Pancreas (tissue), 10 donors: Measurements from ENCODE around the gene THSD7B. TPM values are rescaled to one million over a fixed set of nuclear protein-coding genes. Genes with fewer than 3 reads are reported as not detected.

Source experiments
- ATAC-seq, 4 donors: fragments of 200-7000 bp; cut with Tn5 transposase; one replicate each; pipeline versions ENCODE4 v1.8.0 to v1.9.1; 2020; ENCODE audit warnings: mild to moderate bottlenecking in 4 of 4, moderate library complexity in 4 of 4
- DNase-seq, 6 donors: peaks; one replicate each; pipeline ENCODE4 v3.0.0-alpha.2; 2020
- FAIRE-seq: peaks from 2 replicates; lab custom pipeline; 2012; peaks lifted over from hg19 to GRCh38; lab: Jason Lieb, UNC
- H3K27ac ChIP-seq, 4 donors: fragments of 200-600 bp; sonication (generic); 1 replicate in 3 of 4; 2 replicates in 1 of 4; pipeline versions ENCODE4 v1.5.0 to v1.8.0; 2020
- H3K27me3 ChIP-seq, 4 donors: fragments of 200-600 bp; one replicate each; pipeline ENCODE4 v1.8.0; 2021
- H3K36me3 ChIP-seq, 3 donors: fragments of 200-600 bp; sonication (generic) in 1 of 3; one replicate each; pipeline versions ENCODE4 v1.5.0 to v1.8.0; 2020 to 2021
- H3K4me1 ChIP-seq, 3 donors: fragments of 200-600 bp; one replicate each; pipeline ENCODE4 v1.8.0; 2021
- H3K4me3 ChIP-seq, 4 donors: fragments of 200-600 bp; sonication (generic) in 2 of 4; one replicate each; pipeline versions ENCODE4 v1.5.0 to v1.8.0; 2020 to 2021
- H3K9me3 ChIP-seq, 4 donors: fragments of 200-600 bp; one replicate each; pipeline ENCODE4 v1.8.0; 2021
- CTCF ChIP-seq, 4 donors: fragments of 200-600 bp; sonication (generic) in 3 of 4; IDR thresholded peaks; one replicate each; pipeline versions ENCODE4 v1.5.0 to v1.8.0; 2021; ENCODE audit warnings: antibody characterized with exemption in 4 of 4
- WGBS, 2 donors: extraction: QIAGEN DNeasy Blood & Tissue Kit; methylation state at CpG; one replicate each; pipeline ENCODE4 v1.1.7; 2013; 5-methylcytosine and 5-hydroxymethylcytosine counted together
- intact Hi-C, 3 donors: fragments of 100-400 bp; cut with DNase I; formaldehyde crosslinking; loops; one replicate each; pipeline versions ENCODE4 v1.11.1 to v1.14.2; 2022
- polyA plus RNA-seq, 2 donors: library from polyadenylated mRNA; stranded (reverse); fragments of 200-250 nt; gene quantifications; one replicate each; pipeline ENCODE4 v1.2.3, GENCODE V29; 2013
- total RNA-seq, 6 donors: library from RNA; stranded (reverse); fragmentation: NEBNext Ultra II Directional in 4 of 6; extraction: Animal tissue kit (Norgen Biotek cat#: 25700) in 4 of 6; gene quantifications; one replicate each; pipeline versions ENCODE4 v1.2.1 to v1.2.4, GENCODE V29; 2021 to 2023
- donor health status: healthy with polysubstance abuse.
- donor health status: DM: no; HTN: no; CAD: no; lungs with moderate emphysema.
- donor health status: DM: no; HTN: no; CAD: no.
- donor health status: control.
- donor health status: control.
- donor health status: Bipolar disorder and iron deficiency.
- donor health status: DM: yes; HTN: yes; CAD: no.
- donor health status: DM: no; HTN: no; CAD: no.
- donor health status: DM: no; HTN: no; CAD: no.
- donor health status: DM: yes; HTN: yes; CAD: no.

The THSD7B gene
- total and polyA plus RNA-seq, 8 donors, result 0.02 to 0.18 (median 0.07) TPM; not detected in 4

- Histone ChIP-seq H3K27ac (no peak overlapping the region), H3K4me1 (no peaks in the 10 kb centered on the region), H3K36me3 (no peaks in the 10 kb centered on the region), H3K9me3 (no peaks in the 10 kb centered on the region), H3K27me3 (no peaks in the 10 kb centered on the region), H3K4me3 (no peak overlapping the region)
- WGBS, 2 donors, result 32 to 48% methylated on average over 2 of the region's 2 CpGs
- TF ChIP-seq CTCF (IDR thresholded peaks at IDR 0.05), result no peak
- intact Hi-C loops, result no loop called here
- DNase-seq (no peak), ATAC-seq (no peak), FAIRE-seq (no peak)
Measured at GRCh38 chr2:137180012-137180411, 414.7 kb downstream of the THSD7B start.

- FAIRE-seq, result no peak
- intact Hi-C loops, result no loop called here
- no peaks in the 10 kb centered on the region for H3K36me3 ChIP-seq
- H3K9me3 ChIP-seq, result no peaks in the 10 kb centered on the region
- no peaks in the 10 kb centered on the region for H3K4me1 ChIP-seq
- ATAC-seq, result peak in 1 of 4 donors; percentile 64
- H3K27ac ChIP-seq, result no peak overlapping the region
- WGBS, 2 donors, result 51 to 62% methylated on average over 1 of the region's 1 CpG
- no peaks in the 10 kb centered on the region for H3K27me3 ChIP-seq
- no peak for TF ChIP-seq CTCF (IDR thresholded peaks at IDR 0.05)
- H3K4me3 ChIP-seq, result no peak overlapping the region
- no peak for DNase-seq
Measured at GRCh38 chr2:137181370-137181769, 416.0 kb downstream of the THSD7B start.

GRCh38 chr2:137182071-137182470 is 416.7 kb downstream of the THSD7B start:
- no peak overlapping the region for H3K4me3 ChIP-seq
- no peaks in the 10 kb centered on the region for H3K9me3 ChIP-seq
- ATAC-seq (no peak), FAIRE-seq (no peak), DNase-seq (no peak)
- H3K4me1 ChIP-seq, result no peaks in the 10 kb centered on the region
- H3K27me3 ChIP-seq, result no peaks in the 10 kb centered on the region
- H3K36me3 ChIP-seq, result no peaks in the 10 kb centered on the region
- TF ChIP-seq CTCF (IDR thresholded peaks at IDR 0.05), result no peak
- WGBS, 2 donors, result 53 to 69% methylated on average over 3 of the region's 3 CpGs
- no peak overlapping the region for H3K27ac ChIP-seq
- intact Hi-C loops, result no loop called here

GRCh38 chr2:137183206-137183898 is 418.0 kb downstream of the THSD7B start:
- Histone ChIP-seq H3K27me3 (no peaks in the 10 kb centered on the region), H3K27ac (no peak overlapping the region), H3K9me3 (no peaks in the 10 kb centered on the region), H3K4me3 (no peak overlapping the region), H3K4me1 (no peaks in the 10 kb centered on the region), H3K36me3 (no peaks in the 10 kb centered on the region)
- DNase-seq (no peak), ATAC-seq (no peak), FAIRE-seq (no peak)
- WGBS, 2 donors, result 71 to 73% methylated on average over 3 of the region's 3 CpGs
- intact Hi-C loops, result no loop called here
- TF ChIP-seq CTCF (IDR thresholded peaks at IDR 0.05), result no peak

- 75 to 79% methylated on average over 3 of the region's 3 CpGs for WGBS, 2 donors
- H3K27me3 ChIP-seq, result no peaks in the 10 kb centered on the region
- no peak overlapping the region for H3K27ac ChIP-seq
- no peak overlapping the region for H3K4me3 ChIP-seq
- FAIRE-seq (no peak), DNase-seq (no peak), ATAC-seq (no peak)
- no peak for TF ChIP-seq CTCF (IDR thresholded peaks at IDR 0.05)
- intact Hi-C loops, result no loop called here
- no peaks in the 10 kb centered on the region for H3K9me3 ChIP-seq
- H3K36me3 ChIP-seq, result no peaks in the 10 kb centered on the region
- H3K4me1 ChIP-seq, result no peaks in the 10 kb centered on the region
Measured at GRCh38 chr2:137185378-137186078, 420.2 kb downstream of the THSD7B start.
